UCSD-AML1 (cell line): ENCODE measurements around the gene RILPL1.
"Not testable (repeated sequence)": the region's sequence is repeated elsewhere in the genome, so short reads cannot be mapped to it uniquely, and the experiment has no call there.

ENCODE experiments used
- DNase-seq: peaks from one replicate; lab custom pipeline; 2025; ENCODE audit not compliant: unreplicated experiment; lab: John Stamatoyannopoulos, UW

Gene RILPL1

DNA sequence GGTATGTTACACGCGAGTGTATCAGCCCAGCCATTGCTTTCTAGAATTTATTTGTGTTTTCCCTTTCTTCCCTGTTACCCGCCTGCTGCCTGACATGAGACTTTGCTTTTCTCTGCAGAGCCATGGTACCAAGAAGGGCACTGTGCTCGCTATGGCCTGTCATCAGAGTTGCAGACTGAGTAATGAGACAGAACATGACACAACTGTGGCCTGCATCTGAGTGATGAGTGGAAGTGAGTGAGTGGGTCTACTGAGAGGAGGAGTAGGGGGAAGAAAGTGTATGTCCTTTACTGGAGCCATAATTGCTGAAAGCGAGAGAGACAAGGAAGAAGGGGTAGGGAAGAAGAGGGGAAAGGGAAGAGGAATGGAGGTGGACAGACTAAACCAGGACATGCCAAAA, 2.9 kb downstream of the RILPL1 start:
- no peak for DNase-seq

DNA sequence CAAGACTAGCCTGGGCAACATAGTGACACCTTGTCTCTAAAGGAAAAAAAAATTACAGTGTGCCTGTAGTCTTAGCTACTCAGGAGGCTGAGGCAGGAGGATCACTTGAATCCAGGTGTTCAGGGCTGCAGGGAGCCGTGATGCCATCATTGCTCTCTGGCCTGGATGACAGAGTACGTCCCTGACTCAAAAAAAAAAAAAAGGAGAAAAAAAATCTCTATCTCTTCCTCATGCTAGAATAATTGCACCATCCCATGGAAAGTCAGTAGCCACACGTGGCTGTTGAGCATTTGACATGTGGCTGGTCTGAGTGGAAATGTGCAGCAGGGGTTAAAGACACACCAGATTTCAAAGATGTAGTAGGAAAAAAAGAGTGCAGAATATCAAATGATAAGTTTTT, 3.8 kb downstream of the RILPL1 start:
- DNase-seq = no peak

DNA sequence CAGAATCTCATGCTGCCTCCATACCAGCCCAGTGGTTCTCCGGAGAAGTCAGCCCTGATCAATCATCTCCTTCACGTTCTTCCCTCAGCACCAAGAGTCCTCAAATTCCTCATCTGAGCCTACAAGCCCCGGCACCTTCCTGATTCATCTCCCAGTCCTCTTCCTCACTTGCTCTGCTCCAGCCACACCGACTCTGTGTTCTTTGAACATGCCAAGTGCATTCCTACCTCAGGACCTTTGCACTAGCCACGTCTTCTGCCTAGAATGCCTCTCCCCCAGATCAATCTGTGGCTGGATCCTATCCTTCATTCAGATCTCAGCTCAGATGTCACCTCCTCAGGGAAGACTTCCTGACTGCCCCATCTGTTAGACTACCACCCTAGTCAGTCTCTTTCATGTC, 4.7 kb downstream of the RILPL1 start:
- no peak for DNase-seq

DNA sequence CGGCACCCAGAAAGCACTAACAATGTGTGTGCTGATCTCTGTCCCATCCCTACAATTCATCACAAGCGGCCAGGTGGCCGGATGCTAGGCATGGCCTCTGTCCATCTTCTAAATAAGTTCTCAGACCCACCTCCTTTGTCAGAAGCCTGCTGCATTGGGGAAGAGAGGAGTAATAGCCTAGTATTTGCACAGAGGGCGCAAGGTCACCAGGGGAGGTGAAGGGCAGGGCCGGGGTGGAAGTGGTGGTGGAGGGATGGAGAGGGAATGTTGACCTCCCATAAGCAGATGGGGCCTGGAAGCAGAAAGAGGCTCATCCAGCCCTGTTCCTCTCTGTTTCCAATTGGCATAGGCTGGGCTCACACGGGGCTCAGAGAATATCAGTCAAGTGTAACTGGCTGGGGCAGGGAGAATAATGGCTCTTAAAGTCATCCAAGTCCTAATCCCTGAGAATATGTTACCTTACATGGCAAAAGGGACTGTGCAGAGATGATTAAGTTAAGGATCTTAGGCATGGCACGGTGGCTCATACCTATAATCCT, 6.9 kb downstream of the RILPL1 start:
- DNase-seq = no peak

DNA sequence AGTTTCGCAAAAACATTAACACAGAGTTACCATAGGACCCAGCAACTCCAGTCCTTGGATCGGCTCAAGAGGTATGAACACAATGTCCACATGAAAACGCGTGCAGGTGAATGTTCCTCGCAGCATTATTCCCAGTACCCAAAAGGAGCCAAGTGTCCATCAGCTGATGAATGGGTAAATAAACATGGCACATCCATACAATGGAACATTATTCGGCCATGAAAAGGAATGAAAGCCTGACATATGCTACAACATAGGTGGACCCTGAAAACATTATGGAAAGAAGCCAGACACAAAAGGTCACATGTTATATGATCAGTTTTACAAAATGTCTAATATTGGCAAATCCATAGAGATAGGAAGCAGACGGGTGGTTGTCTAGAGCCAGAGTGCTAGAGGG, 9.1 kb downstream of the RILPL1 start:
- no peak for DNase-seq

DNA sequence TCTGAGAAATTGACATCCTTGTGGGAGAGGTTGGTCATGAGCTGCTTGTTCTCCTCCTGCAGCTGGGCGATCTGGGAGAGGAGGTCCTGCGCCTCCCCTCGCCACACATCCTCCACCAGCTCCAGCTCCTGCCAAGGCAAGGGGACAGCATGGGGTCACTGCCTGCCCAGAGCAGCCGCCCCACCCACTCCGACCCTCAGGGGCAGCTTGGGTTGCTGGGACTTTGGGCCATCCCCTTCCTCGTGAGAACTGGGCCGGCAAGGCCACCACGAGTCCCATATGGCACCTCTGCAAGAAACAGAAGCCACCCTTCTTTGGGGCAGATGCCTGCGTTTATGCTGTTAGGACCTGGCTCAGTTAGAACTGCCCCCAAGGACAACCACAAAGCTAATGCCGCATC, 10.0 kb downstream of the RILPL1 start:
- no peak for DNase-seq

DNA sequence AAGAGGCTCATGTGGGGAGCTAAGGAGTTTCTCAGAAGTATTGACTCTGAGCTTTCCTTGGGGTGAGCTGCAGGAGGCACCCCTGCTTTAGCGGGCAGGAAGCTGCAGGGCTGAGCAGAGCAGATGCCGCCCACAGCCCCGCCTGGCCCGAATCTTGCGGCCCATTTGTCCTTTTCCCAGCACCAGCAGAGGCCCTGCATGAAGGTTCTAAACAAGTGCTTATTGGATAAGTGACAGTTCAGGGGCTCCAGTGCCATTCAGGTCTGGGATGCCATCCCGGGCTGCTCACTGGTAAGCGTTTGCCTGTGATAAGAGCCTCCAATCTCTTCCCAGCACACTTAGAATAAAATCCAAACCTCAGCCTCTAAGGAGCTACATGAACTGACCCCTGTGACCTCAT, 11.4 kb downstream of the RILPL1 start:
- no peak for DNase-seq

DNA sequence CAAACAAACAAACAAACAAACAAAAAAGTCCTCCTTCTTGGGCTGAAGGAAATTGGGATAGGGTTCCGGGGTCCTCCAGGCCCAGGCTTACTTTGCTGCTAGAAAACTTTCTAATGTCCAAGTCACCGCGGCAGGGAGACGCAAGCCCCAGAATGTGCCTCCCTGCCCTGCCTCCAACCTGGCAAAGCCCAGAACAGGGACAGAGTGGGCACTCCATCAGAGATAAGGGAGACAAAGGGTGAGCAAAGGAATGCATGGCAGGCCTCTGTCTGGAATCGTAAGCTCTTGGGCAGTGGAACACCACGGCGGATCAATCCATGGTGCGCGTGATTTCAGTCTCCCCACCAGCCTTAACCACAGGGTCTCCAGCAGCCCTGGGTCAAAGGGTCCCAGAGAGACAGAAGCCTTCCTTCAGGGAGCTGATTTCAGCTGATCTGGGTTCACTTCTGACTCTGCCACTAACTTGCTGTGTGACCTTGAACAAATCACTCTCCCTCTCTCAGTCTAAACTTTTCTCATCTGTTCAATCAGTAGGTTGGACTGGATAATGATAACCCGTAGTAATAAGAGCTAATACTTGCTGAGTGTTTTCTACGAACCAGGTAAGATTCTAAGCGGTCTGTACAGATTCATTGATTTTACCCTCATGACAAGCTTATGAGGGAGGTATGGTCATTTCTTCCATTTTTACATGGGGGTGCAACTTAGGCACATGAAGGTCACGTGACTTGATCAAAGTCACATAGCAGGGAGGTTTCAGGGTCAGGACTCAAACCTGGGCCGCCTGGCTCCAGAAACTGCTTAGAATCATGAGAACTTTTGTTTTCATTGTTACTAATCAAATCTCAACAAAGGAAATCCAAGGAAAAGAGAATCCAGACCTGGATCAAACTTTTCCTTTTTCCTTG, 12.7 kb downstream of the RILPL1 start:
- DNase-seq = no peak

DNA sequence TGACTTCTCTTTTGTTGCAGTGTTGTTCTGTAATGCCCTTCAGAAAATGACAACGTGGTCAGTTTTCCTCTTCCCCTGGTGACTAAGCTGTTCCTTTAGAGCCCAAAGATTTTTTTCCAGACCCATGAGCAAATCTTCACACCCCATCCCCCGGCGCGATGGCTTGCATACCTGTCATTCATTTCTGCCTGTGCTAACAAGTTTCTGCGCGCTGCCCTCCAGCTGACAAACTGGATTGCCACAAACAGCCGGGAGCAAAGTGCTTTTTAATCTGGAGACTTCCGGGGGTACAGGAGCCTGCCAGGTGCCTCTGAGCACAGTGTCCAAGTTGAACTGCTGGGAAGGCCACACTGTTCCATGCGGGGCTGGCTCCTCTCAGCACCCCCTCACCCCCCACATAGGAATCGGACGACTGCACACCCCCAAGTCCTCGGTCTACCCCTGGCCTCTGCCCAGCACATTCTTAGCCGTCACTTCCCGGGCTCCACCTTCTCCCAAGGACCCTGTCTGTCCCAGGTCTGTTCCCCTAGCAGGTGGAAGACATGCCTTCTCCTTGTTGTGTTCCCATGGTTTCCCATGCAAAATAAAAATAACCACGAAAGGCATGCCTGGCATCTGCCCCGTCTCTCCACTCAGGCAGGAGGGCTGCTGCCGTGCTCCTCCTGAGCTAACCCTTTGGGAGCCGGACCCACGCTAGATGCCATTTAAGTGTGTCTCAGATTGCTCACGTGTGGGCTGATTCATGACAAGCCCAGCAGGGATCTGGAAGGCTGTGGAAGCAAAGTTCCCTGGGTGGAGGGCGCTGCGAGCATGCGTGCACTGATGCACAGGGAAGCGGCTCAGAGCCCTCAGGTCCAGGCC, 14.1 kb downstream of the RILPL1 start:
- DNase-seq = peak; percentile 24

DNA sequence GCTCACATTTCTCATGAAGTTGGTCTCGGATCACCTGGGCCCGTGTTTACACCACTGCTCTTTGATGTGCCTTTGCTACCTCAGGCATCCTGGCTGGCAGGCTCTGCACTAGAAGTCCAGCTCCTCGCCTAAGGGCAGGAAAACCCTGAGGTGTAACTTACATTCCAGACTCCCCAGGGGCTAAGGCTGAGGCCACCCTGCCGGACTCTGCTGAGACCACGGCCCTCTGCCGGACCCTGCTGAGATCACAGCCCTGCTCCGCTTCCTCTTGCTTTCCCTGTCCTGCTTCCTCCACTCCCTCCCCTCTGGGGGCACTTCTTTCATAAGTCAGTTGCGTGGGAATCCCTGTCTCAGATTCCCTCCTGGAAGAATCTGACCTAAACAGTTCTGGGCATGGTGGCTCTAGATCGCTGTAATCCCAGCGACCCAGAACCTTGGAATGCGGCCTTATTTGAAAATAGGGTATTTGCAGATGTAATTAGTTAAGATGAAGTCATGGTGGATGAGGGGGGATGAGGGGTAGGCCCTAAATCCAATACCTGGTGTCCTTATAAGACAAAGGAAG, 17.2 kb downstream of the RILPL1 start:
- DNase-seq = no peak

DNA sequence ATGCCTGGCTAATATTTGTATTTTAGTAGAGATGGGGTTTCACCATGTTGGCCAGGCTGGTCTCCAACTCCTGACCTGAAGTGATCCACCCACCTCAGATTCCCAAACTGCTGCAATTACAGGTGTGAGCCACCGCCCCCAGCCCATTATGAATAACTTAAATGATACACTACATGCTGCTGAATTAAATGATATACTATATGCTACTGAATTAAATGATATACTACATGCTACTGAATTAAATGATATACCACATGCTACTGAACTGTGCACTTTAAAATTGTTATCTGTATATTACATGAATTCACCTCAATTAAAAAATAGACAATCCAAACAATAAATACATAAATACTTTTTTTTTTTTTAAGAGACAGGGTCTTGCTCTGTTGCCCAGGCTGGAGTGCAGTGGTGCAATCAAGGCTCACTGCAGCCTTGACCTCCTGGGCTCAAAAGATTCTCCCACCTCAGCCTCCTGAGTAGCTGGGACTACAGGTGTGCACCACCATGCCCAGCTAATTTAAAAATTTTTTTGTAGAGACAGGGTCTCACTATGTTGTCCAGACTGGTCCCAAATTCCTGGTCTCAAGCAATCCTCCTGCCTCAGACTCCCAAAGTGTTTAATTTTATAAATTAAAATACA, 18.8 kb downstream of the RILPL1 start:
- DNase-seq = not testable (repeated sequence)

DNA sequence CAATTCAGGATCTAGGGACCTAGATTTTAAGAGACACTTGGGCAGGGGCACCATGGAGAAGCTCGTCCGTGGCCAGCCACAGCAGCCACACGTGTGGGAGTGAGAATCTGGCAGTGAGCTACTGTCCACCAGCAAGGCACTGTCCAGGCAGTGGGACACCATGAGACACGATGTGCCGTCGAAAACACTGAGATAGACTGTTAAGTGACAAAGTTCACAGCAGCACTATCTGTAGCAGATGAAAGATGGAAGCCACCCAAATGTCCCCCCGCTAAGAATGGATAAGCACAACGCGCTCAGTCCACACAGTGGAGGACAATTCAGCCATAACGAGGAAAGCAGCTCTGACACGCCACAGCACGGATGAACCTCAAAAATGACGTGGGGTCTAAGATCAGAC, 19.7 kb downstream of the RILPL1 start:
- DNase-seq = no peak

DNA sequence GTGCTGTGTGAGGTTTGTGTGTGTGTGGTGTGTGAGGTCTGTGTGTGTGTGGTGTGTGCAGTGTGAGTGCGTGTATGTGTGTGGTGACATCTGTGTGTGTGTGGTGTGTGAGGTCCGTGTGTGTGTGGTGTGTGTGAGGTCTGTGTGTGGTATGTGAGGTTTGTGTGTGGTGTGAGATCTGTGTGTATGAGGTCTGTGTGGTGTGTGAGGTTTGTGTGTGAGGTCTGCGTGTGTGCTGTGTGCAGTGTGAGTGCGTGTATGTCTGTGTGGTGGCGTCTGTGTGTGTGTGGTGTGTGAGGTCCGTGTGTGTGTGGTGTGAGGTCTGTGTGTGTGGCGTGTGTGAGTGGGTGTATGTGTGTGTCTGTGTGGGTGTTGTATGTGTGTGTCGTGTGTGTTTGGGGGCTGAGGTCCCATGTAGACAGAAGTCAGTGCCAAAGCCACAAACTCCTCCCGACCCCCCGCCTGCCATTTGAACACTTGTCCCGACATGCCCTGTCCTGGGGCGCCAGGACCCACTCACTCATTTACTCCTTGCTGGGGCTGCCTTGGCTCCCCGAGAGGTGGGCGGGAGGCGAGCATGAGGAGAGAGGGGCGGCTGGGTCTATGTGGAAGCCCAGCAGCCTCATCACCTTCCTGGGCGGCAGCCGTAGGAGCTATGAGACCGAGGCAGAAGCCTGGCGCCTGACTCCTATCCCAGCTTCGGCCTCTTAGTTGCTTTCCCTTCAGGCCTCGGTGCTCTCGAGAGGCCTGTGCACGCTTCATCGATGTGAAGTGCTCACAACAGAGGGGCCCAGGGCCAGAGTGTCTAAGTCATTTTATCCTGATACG, 20.5 kb downstream of the RILPL1 start:
- DNase-seq = no peak

DNA sequence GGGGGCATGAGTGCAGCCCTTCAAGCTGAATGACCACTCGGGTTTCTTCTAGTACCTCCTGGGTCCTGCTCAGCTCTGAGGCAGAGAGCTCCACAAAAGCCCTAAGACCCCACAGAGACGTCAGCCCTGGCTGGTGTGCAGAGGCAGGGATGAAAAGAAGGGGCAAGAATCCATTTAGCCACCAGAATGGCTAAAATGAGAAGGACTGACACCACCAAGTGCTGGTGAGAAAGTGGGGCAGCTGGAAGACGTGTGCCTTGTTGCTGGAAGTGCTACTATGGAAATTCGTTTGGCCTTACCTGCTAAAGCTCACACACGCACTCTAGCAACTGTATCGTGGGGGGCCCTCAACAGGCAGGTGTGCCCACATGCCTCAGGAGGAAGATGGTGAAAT, 26.7 kb downstream of the RILPL1 start:
- no peak for DNase-seq

DNA sequence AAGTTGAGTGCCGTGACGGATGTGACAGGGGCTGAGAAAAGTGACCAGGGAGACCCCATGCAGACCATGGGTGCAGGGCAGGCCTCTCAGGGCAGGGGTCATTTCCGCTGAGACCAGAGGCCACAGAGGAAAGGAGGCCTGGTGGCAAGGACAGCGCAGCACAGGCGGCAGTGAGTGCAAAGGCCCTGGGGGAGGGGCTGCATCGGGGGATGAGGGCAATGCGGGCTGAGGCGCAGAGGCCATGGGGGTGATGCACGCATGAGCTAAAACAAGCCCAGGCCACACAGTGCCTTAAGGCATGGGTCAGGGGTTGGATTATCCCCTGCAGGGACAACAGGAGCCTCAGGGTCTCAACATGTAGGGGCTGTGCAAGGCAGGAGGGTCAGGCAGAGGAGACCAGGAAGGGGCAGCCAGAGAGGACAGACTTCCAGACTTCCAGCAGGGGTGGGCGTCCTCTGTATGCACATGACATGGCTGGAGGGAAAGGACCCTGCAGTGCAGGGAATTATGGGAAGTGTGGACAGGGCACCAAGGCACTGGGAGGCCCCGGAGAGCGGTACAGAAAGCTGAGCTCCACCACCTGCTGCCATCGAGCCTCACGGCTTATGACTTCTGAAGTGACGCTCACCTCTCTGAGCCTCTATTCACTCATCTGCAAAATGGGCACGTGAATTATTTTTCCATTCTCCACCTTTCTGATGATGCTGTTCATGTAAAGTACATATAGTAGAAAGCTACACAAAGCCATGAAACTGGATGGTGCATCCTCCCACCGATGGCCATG, 27.3 kb downstream of the RILPL1 start:
- no peak for DNase-seq

DNA sequence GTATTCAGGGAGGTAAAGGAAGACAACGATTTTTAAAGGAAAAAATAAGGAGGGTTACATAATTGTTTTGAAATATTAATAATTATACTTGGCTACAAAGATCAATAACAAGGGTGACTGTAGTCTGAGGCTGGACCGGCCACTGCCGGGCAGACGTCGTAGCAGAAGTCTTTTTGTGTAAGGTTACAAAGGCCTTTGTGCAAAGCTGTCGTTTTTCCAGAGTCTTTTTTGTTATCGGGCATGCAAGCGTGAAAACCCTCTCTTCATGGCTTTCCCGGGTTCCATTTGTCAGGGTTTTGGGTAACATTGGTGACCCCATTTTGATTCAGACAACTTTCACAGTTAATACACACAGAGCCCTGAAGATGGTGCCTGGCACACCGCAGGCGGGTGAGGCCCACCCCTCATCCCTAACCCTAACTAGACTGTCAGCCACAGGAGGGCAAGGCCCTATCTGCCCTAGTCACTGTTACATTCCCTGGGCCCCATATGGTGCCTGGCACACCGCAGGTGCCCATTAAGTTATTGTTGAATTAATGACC, 31.3 kb downstream of the RILPL1 start:
- DNase-seq = no peak

DNA sequence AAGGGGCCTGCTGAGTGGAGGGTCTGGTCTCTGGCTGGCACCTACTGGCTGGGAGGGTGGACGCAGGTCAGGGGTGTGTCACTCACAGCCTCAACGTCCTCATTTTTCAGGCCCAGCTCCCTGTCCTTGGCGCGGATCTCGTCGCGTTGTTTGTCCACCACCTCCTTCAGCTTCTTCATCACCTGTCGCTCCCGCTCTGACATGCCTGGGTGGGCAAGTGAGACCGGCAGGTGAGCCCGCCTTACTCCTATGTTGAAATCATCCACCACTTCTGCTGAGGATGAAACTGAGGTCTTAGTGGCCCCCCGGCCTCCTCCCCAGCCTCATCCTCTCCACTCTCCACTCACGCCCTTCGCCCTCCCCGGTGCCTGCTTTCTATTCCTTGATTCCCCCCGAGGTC, 34.2 kb downstream of the RILPL1 start:
- DNase-seq = no peak

DNA sequence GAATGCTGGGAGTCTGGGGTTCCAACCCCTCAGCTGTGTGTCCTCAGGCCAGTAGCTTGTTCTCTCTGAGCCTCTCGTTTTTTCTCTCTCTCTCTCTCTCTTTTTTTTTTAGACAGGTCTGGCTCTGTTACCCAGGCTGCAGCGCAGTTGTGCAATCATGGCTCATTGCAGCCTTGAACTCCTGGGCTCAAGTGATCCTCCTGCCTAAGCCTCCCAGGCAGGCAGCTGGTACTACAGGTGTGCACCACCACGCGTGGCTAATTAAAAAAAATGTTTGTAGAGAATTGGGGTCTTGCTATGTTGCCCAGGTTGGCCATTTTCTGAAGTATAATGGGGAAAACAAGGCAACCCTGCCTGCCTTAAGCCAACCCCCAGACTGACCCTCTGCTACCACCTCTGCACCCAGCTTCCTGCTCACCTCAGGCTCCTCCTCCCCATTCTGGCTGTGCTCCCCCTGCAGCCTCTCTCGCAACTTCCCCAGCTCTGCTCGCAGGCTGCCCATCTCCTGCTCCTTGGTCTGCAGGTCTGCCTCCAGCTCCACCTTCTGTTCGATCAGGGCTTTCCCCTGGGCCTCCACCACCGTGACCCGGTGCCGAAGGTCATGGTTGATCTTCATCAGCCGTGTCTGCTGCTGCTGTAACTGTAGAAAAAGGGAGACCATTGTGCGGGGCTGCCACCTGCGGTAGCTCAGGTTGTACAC, 35.2 kb downstream of the RILPL1 start:
- no peak for DNase-seq

DNA sequence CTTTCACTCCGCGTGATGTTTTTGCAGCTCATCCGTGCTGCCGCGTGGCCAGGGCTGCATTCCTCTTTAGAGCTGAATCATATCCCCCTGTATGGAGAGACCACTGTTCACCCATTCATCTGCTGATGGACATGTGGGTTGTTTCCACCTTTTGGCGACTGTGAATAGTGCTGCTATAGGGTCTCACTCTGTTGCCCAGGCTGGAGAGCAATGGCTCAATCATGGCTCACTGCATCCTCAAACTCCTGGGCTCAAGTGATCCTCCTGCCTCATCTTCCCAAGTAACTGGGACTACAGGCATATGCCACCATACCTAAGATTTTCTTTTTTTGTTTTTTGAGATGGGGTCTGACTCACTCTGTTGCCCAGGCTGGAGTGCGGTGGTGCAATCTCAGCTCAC, 36.5 kb downstream of the RILPL1 start:
- no peak for DNase-seq
